HG03097 (cell line): ENCODE measurements around the gene KRT23.

Source experiments
- ATAC-seq: cut with Tn5 transposase; IDR thresholded peaks from one replicate; pipeline ENCODE4 v1.9.1; 2021; ENCODE audit not compliant: unreplicated experiment, low FRiP score

The KRT23 gene

DNA sequence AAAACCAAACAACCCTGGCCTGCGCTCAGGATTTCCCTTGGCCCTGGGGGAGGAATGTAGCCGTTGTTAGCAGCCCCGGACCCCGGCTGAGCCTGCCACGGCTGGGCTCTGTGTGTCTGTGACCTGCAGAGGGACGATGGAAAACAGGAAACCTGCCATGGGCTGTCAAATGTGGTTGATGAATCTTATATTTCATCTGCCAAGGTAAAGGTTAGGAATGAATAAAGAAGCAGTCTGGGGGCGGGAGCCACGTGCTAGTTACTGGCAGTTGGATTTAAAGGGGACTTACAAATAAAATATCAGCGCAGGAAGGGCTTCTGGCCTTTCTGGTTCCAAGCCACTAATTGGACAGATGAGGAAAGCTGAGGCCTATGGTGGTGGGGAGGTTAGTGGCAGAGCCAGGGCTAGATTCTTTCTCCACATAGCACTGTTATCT lies at the start of gene KRT23:
Gene KRT23, minus strand, starts transcription at position 263 of the 436 bp plus-strand sequence. CDS start 1,043 bp downstream, outside the sequence.
- no peak for ATAC-seq

DNA sequence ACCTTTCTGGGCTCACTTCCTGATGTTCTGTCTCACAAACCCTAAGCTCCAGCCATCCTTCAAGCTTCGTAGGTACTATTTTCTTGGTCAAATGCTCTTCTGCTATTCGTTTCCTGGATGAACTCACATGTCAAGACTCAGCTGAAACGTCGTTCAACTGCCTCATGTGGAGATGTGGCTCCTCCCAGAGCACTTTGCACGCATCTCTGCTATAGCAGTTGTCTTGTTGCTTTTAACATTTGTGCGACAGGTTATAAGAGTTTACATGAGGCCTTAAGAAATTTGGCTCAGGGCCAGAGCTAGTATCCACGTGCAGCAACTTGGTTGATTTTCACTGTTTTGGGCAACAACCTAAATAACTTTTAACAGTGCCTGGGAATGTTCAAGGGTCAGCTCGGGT lies 49.5 kb upstream of the KRT23 start:
- ATAC-seq = no peak

DNA sequence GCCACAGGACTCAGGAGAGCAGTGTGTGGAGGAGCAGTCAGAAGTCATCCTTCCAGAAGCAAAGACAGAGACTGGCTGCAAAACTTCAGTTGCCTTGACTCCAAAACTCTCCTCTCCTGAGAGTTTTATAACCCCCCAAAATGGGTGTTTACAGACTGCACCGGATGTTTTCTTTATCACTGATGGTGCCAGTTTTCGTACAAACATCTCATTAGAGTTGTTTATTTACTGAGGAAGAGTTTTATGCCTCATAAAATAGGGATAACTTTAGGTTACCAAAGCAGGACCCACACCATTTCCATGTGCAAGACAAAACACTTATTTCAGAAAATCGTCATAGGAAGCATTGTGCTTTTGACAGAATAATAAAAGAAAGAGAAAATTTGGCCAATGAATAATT lies 46.8 kb upstream of the KRT23 start, which contains the start of gene KRT40:
Gene KRT40, minus strand, starts transcription at position 101 of the 400 bp plus-strand sequence. Its CDS starts 53 bp downstream, at position 48.
- ATAC-seq = no peak

- ATAC-seq = no peak
Observed at GRCh38 chr17:40981115-40981514, 43.7 kb upstream of the KRT23 start.

- ATAC-seq = no peak
Observed at GRCh38 chr17:40980596-40980995, 43.1 kb upstream of the KRT23 start.

- no peak for ATAC-seq
Observed at GRCh38 chr17:40980117-40980516, 42.7 kb upstream of the KRT23 start.

GRCh38 chr17:40978575-40979151 lies 41.2 kb upstream of the KRT23 start:
- no peak for ATAC-seq

- no peak for ATAC-seq
Observed at GRCh38 chr17:40975516-40975915, 38.1 kb upstream of the KRT23 start.

GRCh38 chr17:40974366-40974765 lies 36.9 kb upstream of the KRT23 start:
- ATAC-seq = no peak

- no peak for ATAC-seq
Observed at GRCh38 chr17:40967582-40967981, 30.1 kb upstream of the KRT23 start.

- ATAC-seq = no peak
Observed at GRCh38 chr17:40966848-40967247, 29.4 kb upstream of the KRT23 start, which contains the start of gene KRT39. KRT39 (minus strand) TSS chr17:40966948; CDS start chr17:40966856, 92 bp downstream.

DNA sequence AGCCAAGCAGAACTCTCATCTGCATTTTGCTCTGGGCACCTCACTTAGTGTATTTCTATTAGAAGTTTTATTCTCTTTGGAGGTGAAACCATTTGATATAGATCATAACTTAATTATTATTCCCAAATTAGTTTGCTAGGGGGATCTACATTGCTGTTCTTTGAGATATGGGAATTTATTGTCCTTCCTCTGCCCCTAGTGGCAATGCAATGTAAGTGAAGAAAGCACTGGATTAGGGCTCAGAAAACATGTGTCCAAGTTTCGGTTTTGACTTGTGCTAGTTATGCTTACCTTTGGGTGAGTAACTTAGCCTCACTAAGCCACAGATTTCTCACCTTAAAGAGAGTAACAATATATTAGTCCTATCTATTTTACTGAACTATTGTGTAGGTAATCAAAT lies 26.4 kb upstream of the KRT23 start:
- no peak for ATAC-seq

DNA sequence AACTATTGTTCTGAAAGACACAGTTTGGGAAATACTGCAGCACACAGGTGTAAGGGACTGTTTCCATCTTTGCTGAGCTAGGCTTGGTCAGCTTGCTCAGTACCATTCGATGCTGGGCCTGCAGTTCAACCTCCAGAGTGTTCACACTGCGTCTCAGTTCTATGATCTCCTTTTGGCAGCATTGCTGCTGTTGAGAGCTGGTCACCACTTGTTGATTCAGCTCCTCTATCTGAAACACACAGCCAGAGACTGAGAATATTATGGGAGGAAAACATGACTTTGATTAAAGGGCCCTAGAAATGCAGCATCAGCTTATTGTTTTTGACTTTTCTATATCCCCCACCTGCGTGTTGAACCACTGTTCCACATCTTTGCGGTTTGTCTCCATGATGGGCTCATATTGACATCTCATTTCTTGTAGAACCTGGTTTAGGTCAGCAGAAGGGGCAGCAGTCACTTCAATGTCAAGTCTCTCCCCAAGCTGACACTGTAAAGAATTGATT lies 24.7 kb upstream of the KRT23 start:
- no peak for ATAC-seq

DNA sequence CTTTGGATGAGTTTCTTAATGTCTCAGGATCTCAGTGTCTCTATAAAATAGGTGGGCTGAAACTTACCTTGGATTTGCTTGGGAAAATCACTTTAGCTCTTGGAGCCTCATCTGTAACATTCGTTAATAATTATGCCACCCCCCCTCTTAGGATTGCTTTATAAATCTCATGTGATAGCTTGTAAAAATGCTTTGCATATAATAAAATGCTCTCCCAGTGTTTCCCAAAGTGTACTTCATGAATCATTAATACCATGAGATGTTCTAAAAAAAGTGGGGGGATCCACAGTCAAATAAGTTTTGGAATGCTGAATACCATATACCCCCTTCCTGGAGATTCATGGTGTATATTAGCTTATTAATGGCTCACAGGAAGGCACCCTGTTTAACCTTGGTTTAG lies 24.1 kb upstream of the KRT23 start:
- no peak for ATAC-seq

GRCh38 chr17:40960144-40960543 lies 22.7 kb upstream of the KRT23 start:
- no peak for ATAC-seq

- ATAC-seq = no peak
Observed at GRCh38 chr17:40958086-40958953, 20.9 kb upstream of the KRT23 start.

DNA sequence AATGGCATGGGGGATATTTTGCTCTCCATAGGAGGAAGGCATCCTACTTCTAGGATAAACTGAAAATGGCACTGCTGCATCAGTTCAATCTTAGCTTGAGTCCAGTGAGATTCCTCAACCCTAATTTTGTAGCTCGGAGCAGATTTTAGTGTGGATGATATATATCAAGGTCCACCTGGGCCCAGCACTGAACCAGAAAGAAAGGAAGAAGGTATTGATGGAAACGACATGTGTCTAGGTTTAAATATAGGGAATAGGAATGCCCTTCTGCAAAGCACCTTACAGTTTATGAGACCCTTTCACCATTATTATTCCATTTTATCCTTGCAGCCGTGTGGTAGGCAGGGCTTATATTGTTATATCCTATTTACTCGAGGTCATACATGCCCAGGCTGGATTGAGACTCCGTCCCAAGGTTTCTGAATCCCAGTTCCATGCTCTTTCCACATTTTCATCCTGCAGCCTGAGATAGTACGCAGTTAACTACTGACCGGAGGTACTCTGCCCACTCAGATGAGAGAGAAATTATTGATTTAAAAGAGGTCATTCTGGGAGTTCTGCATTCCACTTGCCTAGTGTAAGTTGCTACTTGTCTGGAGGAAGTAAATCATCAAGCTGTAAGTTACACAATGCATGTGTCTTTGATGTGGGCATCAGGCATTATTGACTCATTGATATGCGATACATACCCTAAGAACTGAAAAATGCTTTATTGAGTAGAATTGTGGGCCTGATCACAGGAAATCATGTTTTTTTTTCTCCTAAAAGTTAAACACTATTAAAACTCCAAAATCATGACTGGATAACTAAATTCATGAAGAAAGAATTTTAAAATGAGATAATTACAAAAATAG lies 19.2 kb upstream of the KRT23 start:
- ATAC-seq = no peak

DNA sequence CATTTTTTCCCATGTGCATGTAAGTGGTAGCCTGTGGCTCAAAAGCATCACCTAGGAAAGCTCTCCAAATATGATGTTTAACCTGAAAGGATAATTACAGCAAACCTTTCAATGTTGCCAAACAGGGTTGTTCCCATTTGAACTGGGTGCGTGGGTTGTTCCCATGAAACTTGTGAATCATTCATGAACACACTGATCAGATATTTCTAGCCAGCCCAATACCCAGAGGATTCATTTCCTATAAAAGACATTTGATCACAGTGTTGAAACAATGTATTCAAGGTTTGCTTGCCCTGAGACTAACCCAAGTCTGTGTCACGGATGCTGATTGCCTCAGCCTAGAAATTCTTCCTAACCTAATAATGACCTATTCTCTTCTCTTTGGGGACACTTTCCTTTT lies 16.4 kb upstream of the KRT23 start:
- ATAC-seq = no peak

DNA sequence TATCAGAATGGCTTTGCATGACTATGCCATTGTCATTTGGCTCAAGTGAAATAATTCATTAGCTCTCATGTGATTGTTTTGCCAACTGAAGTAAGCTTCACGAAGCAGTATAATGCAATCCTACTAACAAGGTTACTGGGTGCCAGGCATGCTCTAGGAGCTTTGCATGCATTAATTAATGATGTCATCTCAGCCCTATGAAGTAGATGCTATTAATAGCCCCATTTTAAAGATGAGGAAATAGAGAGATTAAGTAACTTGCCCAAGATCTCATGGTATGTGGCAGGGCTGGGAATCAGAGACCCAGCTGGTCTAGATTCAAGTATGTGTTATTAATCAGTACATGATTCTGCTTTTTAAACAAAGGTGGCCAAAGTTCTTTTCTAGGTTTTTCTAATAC lies 15.2 kb upstream of the KRT23 start:
- no peak for ATAC-seq

DNA sequence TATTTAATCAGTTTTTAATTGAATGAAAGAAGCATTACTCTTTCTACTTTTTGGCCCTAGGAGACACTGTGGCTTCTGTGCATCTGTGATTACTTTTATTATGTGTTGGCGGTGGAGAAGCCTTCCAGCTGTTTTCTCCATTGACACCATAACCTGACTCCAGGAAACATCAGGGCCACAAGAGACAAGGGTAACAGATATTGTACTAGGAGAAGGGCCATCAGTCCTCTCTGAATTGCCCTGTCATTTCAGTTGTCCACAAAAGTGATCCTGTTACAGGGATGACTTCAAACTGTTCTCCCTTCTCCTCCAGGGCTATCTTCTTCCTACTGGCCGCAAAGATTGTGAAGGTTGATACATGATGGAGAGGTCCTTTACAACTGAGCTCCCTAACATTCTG lies 14.7 kb upstream of the KRT23 start:
- ATAC-seq = no peak
